Cardiac septum (tissue), 1 donor: Measurements from ENCODE around the gene NKD1. TPM values are rescaled to one million over a fixed set of nuclear protein-coding genes. Genes with fewer than 3 reads are reported as not detected.

Source experiments
- DNase-seq: peaks from one replicate; pipeline ENCODE4 v3.0.0-alpha.2; 2020; ENCODE audit warnings: low spot score
- intact Hi-C: fragments of 100-400 bp; cut with DNase I; formaldehyde crosslinking; loops from one replicate; pipeline ENCODE4 v1.14.0; 2022
- total RNA-seq: library from RNA; stranded (reverse); fragmentation: NEBNext Ultra II Directional; extraction: Animal tissue kit (Norgen Biotek cat#: 25700); gene quantifications from one replicate; pipeline ENCODE4 v1.2.1, GENCODE V29; 2021
- donor health status: DM: no; HTN: no; CAD: no.

Gene NKD1
- total RNA-seq, 1 donor from 2014 or later: 0.40 TPM

GRCh38 chr16:50634090-50634489 is 85.9 kb downstream of the NKD1 start:
- no peak for DNase-seq
- intact Hi-C loops: no loop called here

- DNase-seq: no peak
- intact Hi-C loops: no loop called here
Measured at GRCh38 chr16:50634947-50635346, 86.8 kb downstream of the NKD1 start.

- no peak for DNase-seq
- intact Hi-C loops: no loop called here
Measured at GRCh38 chr16:50635505-50636392, 87.6 kb downstream of the NKD1 start.

GRCh38 chr16:50636753-50637374 is 88.7 kb downstream of the NKD1 start:
- no peak for DNase-seq

GRCh38 chr16:50637716-50638602 is 89.8 kb downstream of the NKD1 start:
- DNase-seq: no peak
- intact Hi-C loops: no loop called here

More at GRCh38 chr16:50636753-50637374, 88.7 kb downstream of the NKD1 start:
- intact Hi-C loops: no loop called here

- intact Hi-C loops: no loop called here
- no peak for DNase-seq
Measured at GRCh38 chr16:50638816-50639670, 90.8 kb downstream of the NKD1 start.

GRCh38 chr16:50640391-50640790 is 92.2 kb downstream of the NKD1 start:
- DNase-seq: no peak
- intact Hi-C loops: no loop called here

GRCh38 chr16:50640919-50641817 is 93.0 kb downstream of the NKD1 start:
- intact Hi-C loops: no loop called here
- DNase-seq: no peak

GRCh38 chr16:50641818-50642187 is 93.6 kb downstream of the NKD1 start:
- no peak for DNase-seq
- intact Hi-C loops: no loop called here

- no peak for DNase-seq
- intact Hi-C loops: no loop called here
Measured at GRCh38 chr16:50642349-50642748, 94.2 kb downstream of the NKD1 start.

GRCh38 chr16:50643192-50643591 is 95.0 kb downstream of the NKD1 start:
- intact Hi-C loops: no loop called here
- DNase-seq: no peak

GRCh38 chr16:50644245-50644644 is 96.0 kb downstream of the NKD1 start:
- intact Hi-C loops: no loop called here
- no peak for DNase-seq

- intact Hi-C loops: no loop called here
- DNase-seq: no peak
Measured at GRCh38 chr16:50644729-50645128, 96.5 kb downstream of the NKD1 start.

- intact Hi-C loops: no loop called here
- no peak for DNase-seq
Measured at GRCh38 chr16:50645563-50646220, 97.5 kb downstream of the NKD1 start.

- intact Hi-C loops: no loop called here
Measured at GRCh38 chr16:50646345-50646744, 98.1 kb downstream of the NKD1 start.

GRCh38 chr16:50651835-50652438 is 103.7 kb downstream of the NKD1 start:
- intact Hi-C loops: no loop called here
- no peak for DNase-seq

More at GRCh38 chr16:50646345-50646744, 98.1 kb downstream of the NKD1 start:
- no peak for DNase-seq

GRCh38 chr16:50652836-50653425 is 104.7 kb downstream of the NKD1 start:
- no peak for DNase-seq
- intact Hi-C loops: no loop called here
